HepG2 (cell line): ENCODE results near the gene PRR36. TPM values are rescaled to one million over a fixed set of nuclear protein-coding genes. Genes with fewer than 3 reads are reported as not detected.
A peak's percentile ranks its signal among the peaks of the same experiment; 100 is the strongest.

ENCODE experiments used
- GATAD1 ChIP-seq: IDR thresholded peaks from 2 replicates; pipeline ENCODE4 v1.6.1; 2016; ENCODE audit warnings: missing genetic modification reagents, missing compliant biosample characterization
- MIER2 ChIP-seq: IDR thresholded peaks from 2 replicates; pipeline ENCODE4 v1.6.1; 2016; ENCODE audit warnings: missing biosample characterization, missing genetic modification reagents
- NR3C1 ChIP-seq: sonication (generic); formaldehyde crosslinking; IDR thresholded peaks from 2 replicates; pipeline ENCODE4 v1.4.0; 2020; ENCODE audit warnings: missing genetic modification reagents
- PITX1 ChIP-seq: sonication (generic); formaldehyde crosslinking; IDR thresholded peaks from 2 replicates; pipeline ENCODE4 v1.5.1; 2020; ENCODE audit warnings: mild to moderate bottlenecking, missing genetic modification reagents
- RAD51 ChIP-seq: fragments of 450-650 bp; IDR thresholded peaks from 2 replicates; pipeline ENCODE4 v1.6.1; 2016; ENCODE audit warnings: borderline replicate concordance
- SOX13 ChIP-seq, 3 experiments: fragments of 450-650 bp in 1 of 3; sonication (generic) in 1 of 3; formaldehyde crosslinking in 1 of 3; IDR thresholded peaks in 2 of 3; conservative IDR thresholded peaks in 1 of 3; 2 replicates each; pipeline versions ENCODE4 v1.5.0 to v1.6.1; 2016 to 2020; ENCODE audit warnings: antibody characterized with exemption in 1 of 3, mild to moderate bottlenecking in 1 of 3, missing compliant biosample characterization in 1 of 3, missing genetic modification reagents in 1 of 3, moderate library complexity in 1 of 3
- SP2 ChIP-seq: sonication (generic); formaldehyde crosslinking; IDR thresholded peaks from 2 replicates; pipeline ENCODE4 v1.5.1; 2020; ENCODE audit warnings: mild to moderate bottlenecking, missing genetic modification reagents
- ZNF329 ChIP-seq: sonication (generic); formaldehyde crosslinking; IDR thresholded peaks from 2 replicates; pipeline ENCODE4 v1.9.0; 2021; ENCODE audit warnings: low read depth, mild to moderate bottlenecking, missing genetic modification reagents
- ZNF431 ChIP-seq: sonication (generic); formaldehyde crosslinking; IDR thresholded peaks from 2 replicates; pipeline ENCODE4 v1.9.0; 2022; ENCODE audit warnings: missing genetic modification reagents, low read depth, mild to moderate bottlenecking, borderline replicate concordance
- ZNF781 ChIP-seq: sonication (generic); formaldehyde crosslinking; IDR thresholded peaks from 2 replicates; pipeline ENCODE4 v1.5.1; 2020; ENCODE audit warnings: borderline replicate concordance, mild to moderate bottlenecking, missing genetic modification reagents; ENCODE audit errors: not compliant biosample characterization
- polyA plus RNA-seq, 8 experiments: library from polyadenylated mRNA; depleted of rRNA in 3 of 8; stranded (reverse) in 7 of 8; unstranded in 1 of 8; fragments of >200 nt; fragmentation: Illumina TruSeq in 4 of 8; extraction: Trizol in 4 of 8; gene quantifications; 2 replicates each; pipeline versions ENCODE4 v1.2.1 to v1.2.3, GENCODE V29; 2011 to 2016; ENCODE audit warnings: low read depth in 4 of 8, missing spikeins in 1 of 8, mixed read lengths in 1 of 8; ENCODE audit not compliant: insufficient read depth in 1 of 8
- total RNA-seq, 5 experiments: library from RNA; depleted of rRNA; stranded (reverse); fragments of >200 nt; fragmentation: Illumina TruSeq; extraction: Trizol; gene quantifications; 2 replicates each; pipeline ENCODE4 v1.2.3, GENCODE V29; 2016; ENCODE audit warnings: low read depth in 1 of 5
- TF ChIP-seq, protein P1 (sequence below): sonication (generic); formaldehyde crosslinking; IDR thresholded peaks from 2 replicates; pipeline ENCODE4 v1.8.1; 2023; ENCODE audit warnings: mild to moderate bottlenecking, missing genetic modification reagents
- TF ChIP-seq, protein P2 (sequence below), 2 experiments: sonication (generic) in 1 of 2; formaldehyde crosslinking in 1 of 2; IDR thresholded peaks; 2 replicates each; pipeline versions ENCODE4 v1.4.0 to v1.6.1; 2018 to 2020; ENCODE audit warnings: missing genetic modification reagents in 2 of 2, borderline replicate concordance in 1 of 2, low read depth in 1 of 2, mild to moderate bottlenecking in 1 of 2, missing biosample characterization in 1 of 2
- TF ChIP-seq, protein P3 (sequence below): IDR thresholded peaks from 2 replicates; pipeline ENCODE4 v1.6.1; 2018; ENCODE audit warnings: missing genetic modification reagents
- TF ChIP-seq, protein P4 (sequence below): sonication (generic); formaldehyde crosslinking; IDR thresholded peaks from 2 replicates; pipeline ENCODE4 v1.4.0; 2020; ENCODE audit warnings: mild to moderate bottlenecking, missing genetic modification reagents, borderline replicate concordance
- TF ChIP-seq, protein P5 (sequence below): sonication (generic); formaldehyde crosslinking; IDR thresholded peaks from 2 replicates; pipeline ENCODE4 v1.4.0; 2020; ENCODE audit warnings: mild to moderate bottlenecking, missing genetic modification reagents, borderline replicate concordance

PRR36 gene
- total and polyA plus RNA-seq, 2 of the 13 experiments (the other 11 are each of a cell fraction or from before 2014, with no cell fraction given) = 0.07 to 0.17 TPM

DNA sequence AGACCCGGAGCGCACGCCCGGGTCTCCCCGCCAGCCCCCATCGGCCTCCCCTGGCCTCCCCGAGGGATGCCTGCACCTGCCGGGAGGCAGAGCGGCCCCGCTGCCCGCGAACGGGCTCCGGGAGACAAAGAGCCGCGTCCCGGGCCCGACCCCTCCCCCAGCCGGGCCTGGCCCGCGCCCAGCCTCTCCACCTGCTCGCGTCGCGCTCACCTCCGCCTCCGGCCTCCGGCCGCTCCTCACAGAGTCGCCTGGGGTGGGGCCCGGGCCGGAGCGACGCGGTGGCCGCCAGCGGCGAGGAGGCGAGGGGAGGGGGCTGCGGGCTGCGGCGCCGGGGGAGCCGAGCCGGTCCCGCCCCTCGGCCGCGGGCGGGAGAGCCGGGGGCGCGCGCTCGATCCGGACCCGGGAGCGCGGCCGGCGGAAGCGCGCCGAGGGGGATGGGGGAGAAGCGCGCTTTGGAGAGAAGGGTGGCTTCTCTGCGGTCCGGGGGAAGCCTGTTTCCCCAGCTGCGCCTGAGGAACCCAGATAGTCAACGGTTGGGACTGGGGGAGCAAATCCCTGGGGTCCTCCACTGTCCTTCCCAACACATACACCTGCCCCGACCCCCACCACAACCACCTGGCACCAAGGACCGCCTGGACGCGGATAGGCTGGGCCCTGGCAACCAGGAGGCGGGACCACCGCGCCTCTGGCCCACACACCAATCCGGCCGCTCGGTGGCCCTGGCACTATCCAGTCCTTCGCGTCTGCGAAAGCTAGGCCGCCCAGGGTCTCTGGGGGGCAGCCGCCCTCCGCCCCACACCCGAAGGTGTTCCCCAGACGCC lies at the start of gene PRR36 (continued):
- TF ChIP-seq, protein P1, sequence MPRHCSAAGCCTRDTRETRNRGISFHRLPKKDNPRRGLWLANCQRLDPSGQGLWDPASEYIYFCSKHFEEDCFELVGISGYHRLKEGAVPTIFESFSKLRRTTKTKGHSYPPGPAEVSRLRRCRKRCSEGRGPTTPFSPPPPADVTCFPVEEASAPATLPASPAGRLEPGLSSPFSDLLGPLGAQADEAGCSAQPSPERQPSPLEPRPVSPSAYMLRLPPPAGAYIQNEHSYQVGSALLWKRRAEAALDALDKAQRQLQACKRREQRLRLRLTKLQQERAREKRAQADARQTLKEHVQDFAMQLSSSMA (CRISPR knock-in tag) = no peak
- TF ChIP-seq, protein P2, sequence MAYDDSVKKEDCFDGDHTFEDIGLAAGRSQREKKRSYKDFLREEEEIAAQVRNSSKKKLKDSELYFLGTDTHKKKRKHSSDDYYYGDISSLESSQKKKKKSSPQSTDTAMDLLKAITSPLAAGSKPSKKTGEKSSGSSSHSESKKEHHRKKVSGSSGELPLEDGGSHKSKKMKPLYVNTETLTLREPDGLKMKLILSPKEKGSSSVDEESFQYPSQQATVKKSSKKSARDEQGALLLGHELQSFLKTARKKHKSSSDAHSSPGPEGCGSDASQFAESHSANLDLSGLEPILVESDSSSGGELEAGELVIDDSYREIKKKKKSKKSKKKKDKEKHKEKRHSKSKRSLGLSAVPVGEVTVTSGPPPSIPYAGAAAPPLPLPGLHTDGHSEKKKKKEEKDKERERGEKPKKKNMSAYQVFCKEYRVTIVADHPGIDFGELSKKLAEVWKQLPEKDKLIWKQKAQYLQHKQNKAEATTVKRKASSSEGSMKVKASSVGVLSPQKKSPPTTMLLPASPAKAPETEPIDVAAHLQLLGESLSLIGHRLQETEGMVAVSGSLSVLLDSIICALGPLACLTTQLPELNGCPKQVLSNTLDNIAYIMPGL (CRISPR knock-in tag; IDR thresholded peaks at IDR 0.05; ENCODE audit: borderline replicate concordance in 1 of 2, low read depth in 1 of 2) = 0 out of 4 replicates have a peak, but pooled peaks of 1 of the 2 experiments have one; percentile 32
- TF ChIP-seq, protein P3, sequence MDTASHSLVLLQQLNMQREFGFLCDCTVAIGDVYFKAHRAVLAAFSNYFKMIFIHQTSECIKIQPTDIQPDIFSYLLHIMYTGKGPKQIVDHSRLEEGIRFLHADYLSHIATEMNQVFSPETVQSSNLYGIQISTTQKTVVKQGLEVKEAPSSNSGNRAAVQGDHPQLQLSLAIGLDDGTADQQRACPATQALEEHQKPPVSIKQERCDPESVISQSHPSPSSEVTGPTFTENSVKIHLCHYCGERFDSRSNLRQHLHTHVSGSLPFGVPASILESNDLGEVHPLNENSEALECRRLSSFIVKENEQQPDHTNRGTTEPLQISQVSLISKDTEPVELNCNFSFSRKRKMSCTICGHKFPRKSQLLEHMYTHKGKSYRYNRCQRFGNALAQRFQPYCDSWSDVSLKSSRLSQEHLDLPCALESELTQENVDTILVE = no peak
- TF ChIP-seq MIER2 (CRISPR knock-in tag) (no peak), RAD51 (no peak), SOX13 (IDR thresholded peaks at IDR 0.05) (no peak), SOX13 (CRISPR knock-in tag; conservative IDR thresholded peaks at IDR 0.05 in 1 of 2, IDR thresholded peaks at IDR 0.05 in 1 of 2) (no peak), ZNF431 (CRISPR knock-in tag) (0 out of 2 replicates have a peak, but pooled peaks have one; percentile 47), NR3C1 (CRISPR knock-in tag) (no peak), SP2 (CRISPR knock-in tag) (peak; percentile 84), PITX1 (no peak), GATAD1 (CRISPR knock-in tag) (no peak; the same call in 1 of the 2 replicates), ZNF781 (CRISPR knock-in tag) (no peak), ZNF329 (CRISPR knock-in tag) (no peak)
- TF ChIP-seq, protein P4, sequence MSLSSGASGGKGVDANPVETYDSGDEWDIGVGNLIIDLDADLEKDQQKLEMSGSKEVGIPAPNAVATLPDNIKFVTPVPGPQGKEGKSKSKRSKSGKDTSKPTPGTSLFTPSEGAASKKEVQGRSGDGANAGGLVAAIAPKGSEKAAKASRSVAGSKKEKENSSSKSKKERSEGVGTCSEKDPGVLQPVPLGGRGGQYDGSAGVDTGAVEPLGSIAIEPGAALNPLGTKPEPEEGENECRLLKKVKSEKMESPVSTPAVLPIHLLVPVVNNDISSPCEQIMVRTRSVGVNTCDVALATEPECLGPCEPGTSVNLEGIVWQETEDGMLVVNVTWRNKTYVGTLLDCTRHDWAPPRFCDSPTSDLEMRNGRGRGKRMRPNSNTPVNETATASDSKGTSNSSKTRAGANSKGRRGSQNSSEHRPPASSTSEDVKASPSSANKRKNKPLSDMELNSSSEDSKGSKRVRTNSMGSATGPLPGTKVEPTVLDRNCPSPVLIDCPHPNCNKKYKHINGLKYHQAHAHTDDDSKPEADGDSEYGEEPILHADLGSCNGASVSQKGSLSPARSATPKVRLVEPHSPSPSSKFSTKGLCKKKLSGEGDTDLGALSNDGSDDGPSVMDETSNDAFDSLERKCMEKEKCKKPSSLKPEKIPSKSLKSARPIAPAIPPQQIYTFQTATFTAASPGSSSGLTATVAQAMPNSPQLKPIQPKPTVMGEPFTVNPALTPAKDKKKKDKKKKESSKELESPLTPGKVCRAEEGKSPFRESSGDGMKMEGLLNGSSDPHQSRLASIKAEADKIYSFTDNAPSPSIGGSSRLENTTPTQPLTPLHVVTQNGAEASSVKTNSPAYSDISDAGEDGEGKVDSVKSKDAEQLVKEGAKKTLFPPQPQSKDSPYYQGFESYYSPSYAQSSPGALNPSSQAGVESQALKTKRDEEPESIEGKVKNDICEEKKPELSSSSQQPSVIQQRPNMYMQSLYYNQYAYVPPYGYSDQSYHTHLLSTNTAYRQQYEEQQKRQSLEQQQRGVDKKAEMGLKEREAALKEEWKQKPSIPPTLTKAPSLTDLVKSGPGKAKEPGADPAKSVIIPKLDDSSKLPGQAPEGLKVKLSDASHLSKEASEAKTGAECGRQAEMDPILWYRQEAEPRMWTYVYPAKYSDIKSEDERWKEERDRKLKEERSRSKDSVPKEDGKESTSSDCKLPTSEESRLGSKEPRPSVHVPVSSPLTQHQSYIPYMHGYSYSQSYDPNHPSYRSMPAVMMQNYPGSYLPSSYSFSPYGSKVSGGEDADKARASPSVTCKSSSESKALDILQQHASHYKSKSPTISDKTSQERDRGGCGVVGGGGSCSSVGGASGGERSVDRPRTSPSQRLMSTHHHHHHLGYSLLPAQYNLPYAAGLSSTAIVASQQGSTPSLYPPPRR = peak; percentile 26; the same call in 1 of the 2 replicates
- TF ChIP-seq, protein P5, sequence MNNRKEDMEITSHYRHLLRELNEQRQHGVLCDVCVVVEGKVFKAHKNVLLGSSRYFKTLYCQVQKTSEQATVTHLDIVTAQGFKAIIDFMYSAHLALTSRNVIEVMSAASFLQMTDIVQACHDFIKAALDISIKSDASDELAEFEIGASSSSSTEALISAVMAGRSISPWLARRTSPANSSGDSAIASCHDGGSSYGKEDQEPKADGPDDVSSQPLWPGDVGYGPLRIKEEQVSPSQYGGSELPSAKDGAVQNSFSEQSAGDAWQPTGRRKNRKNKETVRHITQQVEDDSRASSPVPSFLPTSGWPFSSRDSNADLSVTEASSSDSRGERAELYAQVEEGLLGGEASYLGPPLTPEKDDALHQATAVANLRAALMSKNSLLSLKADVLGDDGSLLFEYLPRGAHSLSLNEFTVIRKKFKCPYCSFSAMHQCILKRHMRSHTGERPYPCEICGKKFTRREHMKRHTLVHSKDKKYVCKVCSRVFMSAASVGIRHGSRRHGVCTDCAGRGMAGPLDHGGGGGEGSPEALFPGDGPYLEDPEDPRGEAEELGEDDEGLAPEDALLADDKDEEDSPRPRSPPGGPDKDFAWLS (CRISPR knock-in tag) = no peak
